ENCODE results near the gene ARHGAP24.

DNA sequence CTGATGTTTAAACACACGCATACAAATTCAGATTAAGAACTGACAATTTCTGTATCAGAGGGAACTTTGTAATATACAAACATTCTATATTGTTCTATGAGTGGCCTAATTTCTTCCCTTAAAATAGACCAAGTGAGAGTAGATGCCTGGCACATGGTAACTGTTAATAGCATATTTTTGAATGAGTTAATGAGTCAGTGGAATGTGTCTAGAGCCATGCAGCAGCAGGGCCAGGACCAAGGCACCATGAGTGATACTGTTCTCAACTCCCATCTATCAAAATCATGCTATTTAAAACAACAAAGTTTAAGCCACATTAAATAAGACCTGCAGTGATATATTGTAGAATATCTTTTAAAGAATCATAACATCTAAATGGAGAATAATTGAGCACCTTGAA lies 98.3 kb downstream of the ARHGAP24 start:
- TF ChIP-seq, protein P1, sequence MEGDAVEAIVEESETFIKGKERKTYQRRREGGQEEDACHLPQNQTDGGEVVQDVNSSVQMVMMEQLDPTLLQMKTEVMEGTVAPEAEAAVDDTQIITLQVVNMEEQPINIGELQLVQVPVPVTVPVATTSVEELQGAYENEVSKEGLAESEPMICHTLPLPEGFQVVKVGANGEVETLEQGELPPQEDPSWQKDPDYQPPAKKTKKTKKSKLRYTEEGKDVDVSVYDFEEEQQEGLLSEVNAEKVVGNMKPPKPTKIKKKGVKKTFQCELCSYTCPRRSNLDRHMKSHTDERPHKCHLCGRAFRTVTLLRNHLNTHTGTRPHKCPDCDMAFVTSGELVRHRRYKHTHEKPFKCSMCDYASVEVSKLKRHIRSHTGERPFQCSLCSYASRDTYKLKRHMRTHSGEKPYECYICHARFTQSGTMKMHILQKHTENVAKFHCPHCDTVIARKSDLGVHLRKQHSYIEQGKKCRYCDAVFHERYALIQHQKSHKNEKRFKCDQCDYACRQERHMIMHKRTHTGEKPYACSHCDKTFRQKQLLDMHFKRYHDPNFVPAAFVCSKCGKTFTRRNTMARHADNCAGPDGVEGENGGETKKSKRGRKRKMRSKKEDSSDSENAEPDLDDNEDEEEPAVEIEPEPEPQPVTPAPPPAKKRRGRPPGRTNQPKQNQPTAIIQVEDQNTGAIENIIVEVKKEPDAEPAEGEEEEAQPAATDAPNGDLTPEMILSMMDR (IDR thresholded peaks at IDR 0.05): no peak
- TF ChIP-seq HEYL (CRISPR knock-in tag; IDR thresholded peaks at IDR 0.05) (no peak), ELK1 (IDR thresholded peaks at IDR 0.05; ENCODE audit: low read depth, low read length) (no peak), POLR2A (IDR thresholded peaks at IDR 0.05; ENCODE audit: low read length) (no peak), RCOR1 (IDR thresholded peaks at IDR 0.05; ENCODE audit: low read depth, low read length) (no peak), USF2 (IDR thresholded peaks at IDR 0.05) (no peak), EP300 (IDR thresholded peaks at IDR 0.05) (no peak), EHMT2 (IDR thresholded peaks at IDR 0.05; ENCODE audit: low read depth) (no peak), REST (IDR thresholded peaks at IDR 0.05) (no peak), MAFK (IDR thresholded peaks at IDR 0.05; ENCODE audit: partially characterized antibody) (no peak), RNF2 (IDR thresholded peaks at IDR 0.05; ENCODE audit: borderline replicate concordance, low read depth) (no peak), CBX2 (IDR thresholded peaks at IDR 0.05; ENCODE audit: borderline replicate concordance, low read depth) (no peak)
- TF ChIP-seq, protein P2, sequence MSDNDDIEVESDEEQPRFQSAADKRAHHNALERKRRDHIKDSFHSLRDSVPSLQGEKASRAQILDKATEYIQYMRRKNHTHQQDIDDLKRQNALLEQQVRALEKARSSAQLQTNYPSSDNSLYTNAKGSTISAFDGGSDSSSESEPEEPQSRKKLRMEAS (IDR thresholded peaks at IDR 0.05): no peak

Data from A549 (cell line).